ENCODE data around the gene VSIG2. TPM values are rescaled to one million over a fixed set of nuclear protein-coding genes. Genes with fewer than 3 reads are reported as not detected.

Gene VSIG2
- total and polyA plus RNA-seq, 3 experiments from 2014 or later, result 0.24 to 0.40 TPM; not detected in 1

DNA sequence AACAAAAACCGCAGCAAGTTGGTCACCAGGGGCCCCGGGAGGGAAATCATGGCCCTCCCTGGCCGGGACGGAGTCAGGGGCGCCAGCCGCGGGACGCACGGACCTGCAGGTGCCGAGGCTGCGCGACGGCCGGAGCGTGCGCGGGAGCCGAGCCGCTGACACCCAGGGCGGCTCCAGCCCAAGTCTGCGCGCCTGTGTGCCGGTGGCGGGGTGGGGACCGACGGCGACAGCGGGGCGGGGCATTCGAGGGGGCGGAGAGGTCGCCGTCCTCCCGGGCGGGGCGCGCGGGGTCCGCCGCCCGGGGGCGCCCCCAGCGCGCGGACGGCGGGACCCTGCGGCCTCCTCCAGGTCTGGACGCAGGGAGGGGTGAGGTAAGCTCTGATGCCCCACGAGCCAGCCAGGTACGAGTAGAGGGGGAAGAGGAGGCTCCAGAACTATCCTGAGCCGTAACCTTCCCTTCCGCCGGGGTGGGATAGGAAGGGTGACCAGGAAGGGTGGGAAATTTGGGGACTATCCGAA, 10.1 kb upstream of the VSIG2 start, which contains the start of gene ESAM:
TSS of gene ESAM (minus strand) at position 186 of the 519 bp plus-strand sequence. CDS start at position 50, 136 bp downstream.
- peak within 1 kb of the TSS; percentile 24 for H3K27ac ChIP-seq (ENCODE audit: low read depth, low read length)
- H3K4me1 ChIP-seq (ENCODE audit: insufficient read depth, low read length), result peaks cover 31% of the 10 kb centered on the region
- H3K27me3 ChIP-seq (ENCODE audit: insufficient read depth, low read length, poor library complexity, severe bottlenecking), result peaks cover 44% of the 10 kb centered on the region

DNA sequence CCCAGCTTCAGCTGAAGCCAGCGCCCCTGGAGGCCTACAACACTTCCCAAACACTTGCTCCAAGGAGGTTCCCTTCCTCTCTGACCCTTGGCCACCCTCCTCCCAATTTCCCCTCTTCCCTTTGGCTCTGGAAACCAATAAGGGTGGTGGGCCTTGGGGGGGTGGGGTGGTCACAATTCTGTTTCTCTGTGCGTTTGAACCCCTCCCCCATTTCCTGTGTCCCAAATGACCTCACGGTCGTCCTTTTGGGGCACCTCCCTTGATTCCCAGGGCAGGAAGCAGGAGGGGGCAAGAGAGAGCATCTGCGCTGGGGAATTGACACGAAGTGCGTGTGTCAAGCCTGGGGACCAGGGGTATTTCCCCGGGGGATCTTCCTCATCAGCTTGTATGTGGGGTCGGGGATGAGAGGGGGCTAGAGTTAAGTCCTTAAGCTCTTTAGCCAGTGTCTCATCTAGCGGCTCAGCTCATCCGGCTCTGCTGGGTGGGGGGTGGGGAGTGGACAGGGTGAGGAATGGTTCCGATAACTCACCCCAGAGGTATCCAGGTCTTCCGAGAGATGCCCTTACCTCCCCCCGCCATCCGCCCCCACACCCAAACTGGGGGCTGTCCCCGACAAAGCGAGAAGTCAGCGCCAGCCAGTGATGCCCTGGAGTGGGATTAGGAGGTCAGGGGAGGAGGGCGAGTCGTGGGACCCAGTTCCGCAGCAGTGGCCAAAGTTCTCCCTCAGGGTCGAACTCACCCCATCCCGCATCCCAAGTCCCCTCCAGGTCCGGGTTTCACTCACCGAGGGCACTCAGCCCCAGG, 9.4 kb upstream of the VSIG2 start:
- peak overlapping the region; percentile 52 to 96 (median 66) for H3K4me3 Mint-ChIP-seq
- H3K9me3 Mint-ChIP-seq, result no peaks in the 10 kb centered on the region
- peaks cover 33 to 54% of the 10 kb centered on the region in 2 donors for H3K27me3 Mint-ChIP-seq
- Histone ChIP-seq H3K27ac (ENCODE audit: low read depth, low read length) (no peak overlapping the region), H3K4me3 (ENCODE audit: low read length) (peak overlapping the region; percentile 50), H3K9me3 (ENCODE audit: low read length) (no peaks in the 10 kb centered on the region), H3K27me3 (ENCODE audit: insufficient read depth, low read length, poor library complexity, severe bottlenecking) (peaks cover 44% of the 10 kb centered on the region), H3K36me3 (ENCODE audit: insufficient read depth, low read length) (no peaks in the 10 kb centered on the region), H3K4me1 (ENCODE audit: insufficient read depth, low read length) (peaks cover 31% of the 10 kb centered on the region)
- CTCF ChIA-PET, result interaction anchor here (0.6 to 7.1 kb wide), 12 partner anchors 8 to 398 kb away, joined by 3 to 90 read pairs (median 7); partner anchors contain the start of genes NRGN, SPA17 and VSIG2
- POLR2A ChIA-PET, result interaction anchor here (1.6 kb wide), 1 partner anchor 88 kb away, joined by 4 read pairs; the partner anchor contains the start of genes SIAE and SPA17
- peak overlapping the region in 2 of 8 donors; percentile 29 to 58 for H3K27ac Mint-ChIP-seq
- DNase-seq, result no peak
- peaks cover 0 to 7% (median 2%) of the 10 kb centered on the region in 3 donors for H3K36me3 Mint-ChIP-seq
- peaks cover 14 to 40% (median 17%) of the 10 kb centered on the region in 3 donors for H3K4me1 Mint-ChIP-seq

More for the DNA sequence above, 10.1 kb upstream of the VSIG2 start, which contains the start of gene ESAM:
- Histone ChIP-seq H3K4me3 (ENCODE audit: low read length) (peak within 1 kb of the TSS; percentile 68), H3K36me3 (ENCODE audit: insufficient read depth, low read length) (no peaks in the 10 kb centered on the region), H3K9me3 (ENCODE audit: low read length) (no peaks in the 10 kb centered on the region)
- Mint-ChIP-seq H3K4me3 (peak within 1 kb of the TSS; percentile 85 to 97 (median 91)), H3K27me3 (peaks cover 26 to 48% of the 10 kb centered on the region in 2 donors), H3K36me3 (peaks cover 0 to 11% (median 2%) of the 10 kb centered on the region in 3 donors), H3K9me3 (no peaks in the 10 kb centered on the region), H3K4me1 (peaks cover 14 to 40% (median 17%) of the 10 kb centered on the region in 3 donors), H3K27ac (peak within 1 kb of the TSS in 7 of 8 donors; percentile 0 to 91 (median 76))
- peak; percentile 58 to 78 (median 60) for DNase-seq
- ChIA-PET CTCF (interaction anchor here (0.7 to 7.1 kb wide), 21 partner anchors 8 to 120 kb away, joined by 3 to 90 read pairs (median 6); partner anchors contain the start of genes MSANTD2, NRGN, SIAE and SPA17), POLR2A (interaction anchor here (1.6 to 1.8 kb wide), 2 partner anchors 16 to 89 kb away, joined by 4 to 18 read pairs; partner anchors contain the start of genes SIAE and SPA17)

DNA sequence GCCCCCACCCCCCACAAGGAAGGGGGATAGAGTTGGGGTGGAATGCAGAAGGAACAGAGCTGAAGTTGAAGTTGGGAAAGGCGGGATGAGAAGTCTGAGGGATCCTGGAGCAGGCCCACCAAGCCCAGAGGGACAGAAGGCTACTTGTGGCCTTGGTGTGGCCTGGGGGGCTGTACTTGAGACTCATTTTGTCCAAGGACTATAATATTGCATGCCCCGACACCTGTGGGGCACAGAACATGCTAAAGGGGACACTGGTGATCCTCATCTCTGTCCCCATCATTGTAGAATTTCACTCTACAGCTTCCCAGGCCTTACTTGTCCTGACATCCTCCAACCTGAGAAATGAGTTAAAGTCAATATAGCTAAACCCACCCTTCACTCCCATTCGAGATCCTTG, 8.8 kb upstream of the VSIG2 start:
- H3K4me1 ChIP-seq (ENCODE audit: insufficient read depth, low read length), result peaks cover 31% of the 10 kb centered on the region
- ChIA-PET CTCF (interaction anchor here (0.9 to 7.1 kb wide), 5 partner anchors 9 to 90 kb away, joined by 3 to 90 read pairs (median 4); partner anchors contain the start of gene SPA17), POLR2A (no interaction called here)
- H3K9me3 Mint-ChIP-seq, result no peaks in the 10 kb centered on the region
- H3K27ac ChIP-seq (ENCODE audit: low read depth, low read length), result no peak overlapping the region
- peaks cover 40 to 61% of the 10 kb centered on the region in 2 donors for H3K27me3 Mint-ChIP-seq
- peaks cover 0 to 4% (median 0%) of the 10 kb centered on the region in 3 donors for H3K36me3 Mint-ChIP-seq
- H3K27ac Mint-ChIP-seq, result no peak overlapping the region
- DNase-seq, result no peak
- peaks cover 44% of the 10 kb centered on the region for H3K27me3 ChIP-seq (ENCODE audit: insufficient read depth, low read length, poor library complexity, severe bottlenecking)
- H3K4me1 Mint-ChIP-seq, result peaks cover 14 to 40% (median 17%) of the 10 kb centered on the region in 3 donors
- no peak overlapping the region for H3K4me3 ChIP-seq (ENCODE audit: low read length)
- H3K4me3 Mint-ChIP-seq, result peak overlapping the region in 3 of 7 donors; percentile 37 to 42 (median 41)
- H3K9me3 ChIP-seq (ENCODE audit: low read length), result no peaks in the 10 kb centered on the region
- H3K36me3 ChIP-seq (ENCODE audit: insufficient read depth, low read length), result no peaks in the 10 kb centered on the region

DNA sequence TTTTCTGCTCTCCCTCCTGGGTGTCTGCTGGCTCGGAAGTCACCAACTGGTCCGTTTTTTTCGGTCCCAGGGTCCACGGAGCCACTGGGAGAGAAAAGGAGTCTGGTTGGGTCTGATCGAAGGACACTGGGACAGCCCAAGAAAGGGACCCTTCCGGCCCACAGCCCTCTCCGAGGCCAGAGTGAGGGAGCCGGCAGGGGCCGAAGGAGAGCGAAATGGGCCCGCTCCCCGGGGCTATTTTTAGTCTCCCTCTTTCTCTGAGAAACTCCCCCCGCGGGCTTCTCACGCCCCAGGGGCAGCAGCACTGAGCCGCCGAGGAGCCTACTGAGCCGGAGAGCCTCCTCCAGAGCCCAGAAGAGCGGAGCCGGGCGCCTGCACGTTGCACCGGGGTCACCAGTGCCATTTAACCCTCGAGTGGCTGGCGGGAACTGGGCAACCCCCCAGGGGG, 8.2 kb upstream of the VSIG2 start:
- no peak overlapping the region for H3K27ac Mint-ChIP-seq
- Histone ChIP-seq H3K4me1 (ENCODE audit: insufficient read depth, low read length) (peaks cover 31% of the 10 kb centered on the region), H3K9me3 (ENCODE audit: low read length) (no peaks in the 10 kb centered on the region), H3K4me3 (ENCODE audit: low read length) (no peak overlapping the region), H3K27ac (ENCODE audit: low read depth, low read length) (no peak overlapping the region), H3K27me3 (ENCODE audit: insufficient read depth, low read length, poor library complexity, severe bottlenecking) (peaks cover 44% of the 10 kb centered on the region), H3K36me3 (ENCODE audit: insufficient read depth, low read length) (no peaks in the 10 kb centered on the region)
- peak overlapping the region in 3 of 7 donors; percentile 24 to 77 (median 31) for H3K4me3 Mint-ChIP-seq
- no peaks in the 10 kb centered on the region for H3K9me3 Mint-ChIP-seq
- H3K27me3 Mint-ChIP-seq, result peaks cover 42 to 62% of the 10 kb centered on the region in 2 donors
- DNase-seq, result no peak
- ChIA-PET CTCF (interaction anchor here (7.1 kb wide), 1 partner anchor 90 kb away, joined by 90 read pairs; no protein-coding TSS in a partner anchor), POLR2A (no interaction called here)
- H3K4me1 Mint-ChIP-seq, result peaks cover 14 to 40% (median 17%) of the 10 kb centered on the region in 3 donors
- H3K36me3 Mint-ChIP-seq, result peaks cover 0 to 2% (median 0%) of the 10 kb centered on the region in 3 donors

DNA sequence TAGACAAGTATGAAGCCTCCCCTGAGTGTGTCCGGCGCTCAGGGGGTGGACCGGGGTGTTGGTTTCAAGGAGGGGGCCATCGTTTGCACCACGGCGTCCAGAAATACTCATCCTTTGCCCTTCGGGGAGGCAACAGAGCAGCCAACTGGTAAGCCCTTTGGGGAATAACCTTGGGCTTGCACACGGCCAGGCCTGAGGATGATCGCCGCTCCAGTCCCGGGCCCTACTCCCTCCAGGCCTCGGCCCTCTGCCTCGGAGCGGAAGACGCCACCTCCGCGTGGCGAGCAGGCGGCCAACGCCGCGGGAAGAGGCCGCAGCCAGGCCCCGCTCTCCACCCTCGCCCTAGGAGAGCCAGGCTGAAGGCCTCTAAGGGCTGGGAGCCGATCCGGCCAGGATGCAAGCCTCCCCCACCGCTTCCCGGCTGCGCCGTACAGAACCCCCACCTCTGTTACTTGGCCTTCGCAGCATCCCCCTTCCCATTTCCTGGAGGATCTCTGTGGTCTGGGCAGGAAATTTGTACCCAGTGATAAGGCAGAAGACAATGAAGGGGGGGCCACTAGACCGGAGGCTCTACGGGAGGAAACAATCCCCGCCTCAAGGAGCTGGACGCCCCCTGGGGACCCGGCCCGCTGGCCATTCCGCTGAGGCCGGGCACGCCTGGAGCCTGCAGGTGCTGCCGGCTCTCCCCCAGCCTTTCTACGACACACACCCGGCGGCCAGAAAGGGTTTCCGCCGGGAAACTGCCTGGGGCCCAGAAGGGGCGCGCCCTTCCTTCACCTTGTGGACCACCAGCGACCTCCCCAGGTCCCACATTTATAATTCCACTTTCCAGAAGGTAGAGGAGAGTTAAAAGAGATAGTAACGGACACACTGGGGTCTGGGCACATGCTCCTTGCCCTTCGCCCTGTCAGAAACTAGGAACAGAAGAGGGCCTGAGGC, 7.5 kb upstream of the VSIG2 start:
- CTCF ChIA-PET, result interaction anchor here (1.0 to 3.1 kb wide), 5 partner anchors 10 to 90 kb away, joined by 3 to 41 read pairs (median 6); no protein-coding TSS in a partner anchor
- Mint-ChIP-seq H3K27ac (no peak overlapping the region), H3K4me1 (peaks cover 14 to 40% (median 17%) of the 10 kb centered on the region in 3 donors), H3K9me3 (no peaks in the 10 kb centered on the region), H3K27me3 (peaks cover 44 to 62% of the 10 kb centered on the region in 2 donors), H3K4me3 (peak overlapping the region in 4 of 7 donors; percentile 24 to 61 (median 36)), H3K36me3 (peaks cover 0 to 2% (median 0%) of the 10 kb centered on the region in 3 donors)
- no peak for DNase-seq
- H3K27ac ChIP-seq (ENCODE audit: low read depth, low read length), result no peak overlapping the region
- H3K4me3 ChIP-seq (ENCODE audit: low read length), result no peak overlapping the region
- no peaks in the 10 kb centered on the region for H3K9me3 ChIP-seq (ENCODE audit: low read length)
- no peaks in the 10 kb centered on the region for H3K36me3 ChIP-seq (ENCODE audit: insufficient read depth, low read length)
- POLR2A ChIA-PET, result no interaction called here
- peaks cover 31% of the 10 kb centered on the region for H3K4me1 ChIP-seq (ENCODE audit: insufficient read depth, low read length)
- H3K27me3 ChIP-seq (ENCODE audit: insufficient read depth, low read length, poor library complexity, severe bottlenecking), result peaks cover 44% of the 10 kb centered on the region

DNA sequence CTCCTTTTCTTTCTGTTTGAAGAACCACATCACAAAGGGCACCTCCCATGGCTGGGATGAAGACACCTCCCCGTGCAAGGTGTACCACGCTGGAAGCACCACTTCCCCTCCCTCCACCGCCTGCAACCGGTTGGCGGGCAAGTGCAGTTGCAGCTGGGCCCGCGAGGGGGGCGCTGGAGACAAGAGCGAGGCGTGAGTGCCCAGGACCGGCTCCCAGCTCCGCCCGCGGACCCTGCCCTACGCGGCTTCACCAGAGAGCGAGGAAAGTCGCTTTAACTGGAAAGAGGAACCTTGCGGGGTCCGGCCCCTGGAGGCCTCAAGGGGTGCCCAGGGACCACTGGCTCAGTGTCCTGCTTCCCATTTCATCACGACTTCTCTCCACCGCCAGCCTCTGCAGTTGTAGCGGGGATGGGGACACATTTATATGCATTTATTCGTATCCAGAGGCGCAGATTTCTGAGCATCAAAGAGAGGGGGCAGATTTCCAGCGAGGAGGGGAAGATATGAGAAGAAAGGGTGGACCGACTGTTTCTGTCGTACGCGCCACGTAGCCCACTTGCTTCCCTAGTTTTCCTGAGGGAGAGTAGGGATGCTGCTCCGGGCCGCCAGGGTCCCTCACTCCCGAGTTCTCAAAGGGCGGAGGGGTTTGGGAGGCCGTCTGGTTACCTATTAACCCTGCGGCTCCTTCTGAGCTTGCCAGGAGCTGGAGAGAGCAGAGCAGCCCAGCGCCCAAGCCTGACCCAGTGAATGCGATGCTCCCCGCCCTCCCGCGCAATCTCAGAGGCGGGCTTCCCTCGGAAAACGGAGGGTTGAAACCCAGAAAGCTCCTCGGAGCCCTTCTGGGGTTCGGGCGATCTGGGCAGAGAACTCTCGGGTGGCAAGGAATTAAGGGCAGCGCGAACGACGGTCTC, 6.6 kb upstream of the VSIG2 start:
- peaks cover 44% of the 10 kb centered on the region for H3K27me3 ChIP-seq (ENCODE audit: insufficient read depth, low read length, poor library complexity, severe bottlenecking)
- Mint-ChIP-seq H3K4me3 (peak overlapping the region in 6 of 7 donors; percentile 4 to 71 (median 50)), H3K27ac (peak overlapping the region in 1 of 8 donors; percentile 47), H3K27me3 (peaks cover 44 to 62% of the 10 kb centered on the region in 2 donors), H3K4me1 (peaks cover 14 to 39% (median 17%) of the 10 kb centered on the region in 3 donors), H3K9me3 (no peaks in the 10 kb centered on the region), H3K36me3 (peaks cover 0 to 2% (median 0%) of the 10 kb centered on the region in 3 donors)
- DNase-seq, result peak; percentile 45 to 74 (median 51)
- H3K4me3 ChIP-seq (ENCODE audit: low read length), result peak overlapping the region; percentile 8
- H3K36me3 ChIP-seq (ENCODE audit: insufficient read depth, low read length), result no peaks in the 10 kb centered on the region
- peaks cover 31% of the 10 kb centered on the region for H3K4me1 ChIP-seq (ENCODE audit: insufficient read depth, low read length)
- ChIA-PET POLR2A (interaction anchor here (1.7 kb wide), 1 partner anchor 12 kb away, joined by 22 read pairs; no protein-coding TSS in a partner anchor), CTCF (interaction anchor here (0.9 to 3.1 kb wide), 9 partner anchors 8 to 90 kb away, joined by 3 to 41 read pairs (median 5); no protein-coding TSS in a partner anchor)
- H3K27ac ChIP-seq (ENCODE audit: low read depth, low read length), result no peak overlapping the region
- H3K9me3 ChIP-seq (ENCODE audit: low read length), result no peaks in the 10 kb centered on the region

Measured in CD8-positive, alpha-beta memory T cell (primary cell).